RWPE1 (cell line): ENCODE measurements around the gene MAIP1.

Experiments
- CTCF ChIA-PET: fragments of 350-600 bp; sonication (Branson Sonifier 250); formaldehyde crosslinking; extraction: SDS; loops from one replicate; lab custom pipeline; 2021; lab: Yijun Ruan, JAX
- POLR2A ChIA-PET: fragments of 400-600 bp; formaldehyde crosslinking; extraction: SDS; loops from one replicate; lab custom pipeline; 2020; ENCODE audit warnings: antibody characterized with exemption; ENCODE audit not compliant: low non-redundant PET; lab: Yijun Ruan, JAX
- DNase-seq: peaks from one replicate; pipeline ENCODE4 v3.0.0; 2012; ENCODE audit warnings: low spot score
- H3K27ac ChIP-seq: fragments of 450-650 bp; 2 replicates; pipeline ENCODE4 v1.5.1; 2017
- TF ChIP-seq, protein P1 (sequence below): fragments of 450-650 bp; conservative IDR thresholded peaks from 2 replicates; pipeline ENCODE4 v1.5.1; 2017; ENCODE audit warnings: low read depth, mild to moderate bottlenecking

The MAIP1 gene

DNA sequence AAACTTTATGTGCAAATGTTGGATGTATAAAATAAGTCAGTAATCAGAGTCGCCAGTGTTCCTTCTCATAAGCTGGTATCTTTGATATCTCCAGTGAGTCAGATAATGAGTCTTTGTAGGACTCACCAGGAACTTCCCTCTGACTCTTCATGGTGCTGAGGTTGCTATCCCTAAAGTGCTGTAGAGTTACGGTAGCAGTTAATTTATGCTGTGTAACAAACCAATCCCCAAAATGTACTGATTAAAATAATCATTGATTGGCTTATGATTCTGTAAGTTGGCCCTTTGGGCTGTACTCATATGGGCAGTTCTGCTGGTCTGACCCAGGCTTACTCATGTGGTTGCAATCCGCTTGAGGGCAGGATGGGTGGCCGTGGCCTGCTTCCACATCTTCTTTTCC, 43.8 kb downstream of the MAIP1 start:
- CTCF ChIA-PET, result no interaction called here
- TF ChIP-seq, protein P1, sequence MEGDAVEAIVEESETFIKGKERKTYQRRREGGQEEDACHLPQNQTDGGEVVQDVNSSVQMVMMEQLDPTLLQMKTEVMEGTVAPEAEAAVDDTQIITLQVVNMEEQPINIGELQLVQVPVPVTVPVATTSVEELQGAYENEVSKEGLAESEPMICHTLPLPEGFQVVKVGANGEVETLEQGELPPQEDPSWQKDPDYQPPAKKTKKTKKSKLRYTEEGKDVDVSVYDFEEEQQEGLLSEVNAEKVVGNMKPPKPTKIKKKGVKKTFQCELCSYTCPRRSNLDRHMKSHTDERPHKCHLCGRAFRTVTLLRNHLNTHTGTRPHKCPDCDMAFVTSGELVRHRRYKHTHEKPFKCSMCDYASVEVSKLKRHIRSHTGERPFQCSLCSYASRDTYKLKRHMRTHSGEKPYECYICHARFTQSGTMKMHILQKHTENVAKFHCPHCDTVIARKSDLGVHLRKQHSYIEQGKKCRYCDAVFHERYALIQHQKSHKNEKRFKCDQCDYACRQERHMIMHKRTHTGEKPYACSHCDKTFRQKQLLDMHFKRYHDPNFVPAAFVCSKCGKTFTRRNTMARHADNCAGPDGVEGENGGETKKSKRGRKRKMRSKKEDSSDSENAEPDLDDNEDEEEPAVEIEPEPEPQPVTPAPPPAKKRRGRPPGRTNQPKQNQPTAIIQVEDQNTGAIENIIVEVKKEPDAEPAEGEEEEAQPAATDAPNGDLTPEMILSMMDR, result no peak
- DNase-seq, result no peak
- H3K27ac ChIP-seq, result no peak overlapping the region
- POLR2A ChIA-PET, result no interaction called here

DNA sequence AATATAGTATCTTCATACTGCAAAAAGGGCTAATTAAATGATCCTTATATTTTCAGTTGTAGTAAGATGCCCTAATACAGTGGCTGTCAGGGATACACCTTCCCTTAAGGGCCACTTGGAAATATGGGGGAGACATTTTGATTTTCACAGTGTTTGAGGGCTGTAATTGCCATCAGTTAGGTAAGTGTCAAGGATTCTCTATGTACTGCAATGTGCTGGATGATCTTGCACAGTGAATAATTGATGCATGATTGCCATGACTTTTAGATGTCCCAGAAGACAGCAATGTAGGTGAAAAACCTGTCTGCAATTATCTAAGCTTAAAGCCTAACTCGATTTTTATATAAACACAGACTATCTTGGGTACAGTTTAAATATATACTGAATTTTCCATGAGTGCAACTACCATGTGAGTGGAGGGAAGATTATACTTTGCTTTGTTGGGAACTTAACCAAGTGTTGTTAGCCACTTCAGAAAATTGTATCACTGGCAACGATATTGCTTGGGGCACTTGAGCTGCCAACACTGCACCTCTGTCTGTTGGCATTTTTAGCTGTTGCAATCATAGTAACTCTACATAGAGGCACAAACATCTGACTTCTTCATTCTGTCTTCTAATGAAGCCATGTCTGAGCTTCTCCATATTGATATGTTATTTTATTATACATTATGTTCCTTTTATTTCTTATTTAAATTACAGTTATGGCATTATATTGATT, 45.2 kb downstream of the MAIP1 start:
- TF ChIP-seq, protein P1, result no peak
- DNase-seq, result no peak
- CTCF ChIA-PET, result interaction anchor here (0.8 kb wide), 1 partner anchor 423 kb away, joined by 4 read pairs; no protein-coding TSS in a partner anchor
- POLR2A ChIA-PET, result no interaction called here
- H3K27ac ChIP-seq, result no peak overlapping the region

DNA sequence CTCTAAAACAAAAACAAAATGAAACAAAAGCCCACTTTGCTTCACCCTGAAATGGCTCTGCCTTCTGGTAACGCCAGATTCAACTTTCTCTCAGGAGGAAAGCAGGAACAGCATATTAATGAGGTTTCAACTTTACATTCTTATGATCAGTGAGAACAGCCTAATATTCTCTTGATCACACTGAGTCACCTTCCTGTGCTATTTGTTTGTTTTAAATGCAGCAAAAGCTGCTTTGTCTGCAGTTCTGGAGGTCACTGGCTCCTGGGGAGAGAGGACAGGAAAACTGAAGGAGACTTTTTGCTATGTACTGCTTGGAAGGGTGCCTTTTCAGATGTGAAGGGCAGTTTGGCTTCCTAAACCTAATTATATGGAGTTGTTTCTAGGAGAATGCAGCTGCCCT, 48.1 kb downstream of the MAIP1 start:
- TF ChIP-seq, protein P1, result no peak
- ChIA-PET CTCF (no interaction called here), POLR2A (no interaction called here)
- H3K27ac ChIP-seq, result no peak overlapping the region
- DNase-seq, result no peak

DNA sequence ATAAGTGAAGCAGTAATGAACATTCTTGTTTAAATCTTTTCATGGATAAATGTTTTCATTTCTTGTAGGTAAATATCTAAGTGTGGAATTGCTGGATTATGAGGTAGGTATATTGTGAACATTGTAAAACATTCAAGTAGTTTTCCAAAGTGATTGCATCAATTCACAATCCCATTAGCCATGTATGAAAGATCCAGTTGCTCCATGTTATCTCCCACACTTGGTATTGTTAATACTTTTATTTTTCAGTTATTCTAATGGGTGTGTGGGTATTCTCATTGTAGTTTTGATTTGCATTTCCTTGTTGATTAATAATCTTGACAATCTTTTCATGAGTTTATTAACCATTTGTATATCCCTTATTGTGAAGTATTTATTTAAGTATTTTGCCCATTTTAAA, 50.3 kb downstream of the MAIP1 start:
- no peak overlapping the region for H3K27ac ChIP-seq
- CTCF ChIA-PET, result no interaction called here
- no peak for DNase-seq
- POLR2A ChIA-PET, result no interaction called here
- TF ChIP-seq, protein P1, result no peak

DNA sequence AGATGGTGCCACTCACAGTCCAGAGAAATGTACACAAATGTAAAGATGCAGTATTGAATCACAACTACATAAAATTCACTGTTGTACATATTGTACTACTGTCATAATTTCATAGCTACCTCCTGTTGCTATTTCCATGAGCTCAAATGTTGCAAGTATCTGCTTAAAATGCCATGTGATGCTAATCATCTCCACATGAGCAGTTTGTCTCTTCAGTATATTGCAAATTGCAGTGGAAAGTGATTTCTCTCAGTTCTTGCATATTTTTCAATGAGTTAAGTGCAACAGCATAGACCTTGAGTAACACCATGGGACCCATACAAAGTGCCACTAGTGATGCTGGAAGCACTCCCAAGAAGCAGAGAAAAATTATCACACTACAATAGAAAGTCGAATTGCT, 51.9 kb downstream of the MAIP1 start:
- no peak overlapping the region for H3K27ac ChIP-seq
- POLR2A ChIA-PET, result no interaction called here
- TF ChIP-seq, protein P1, result no peak
- DNase-seq, result no peak
- CTCF ChIA-PET, result interaction anchor here (0.6 kb wide), 1 partner anchor 148 kb away, joined by 3 read pairs; no protein-coding TSS in a partner anchor

DNA sequence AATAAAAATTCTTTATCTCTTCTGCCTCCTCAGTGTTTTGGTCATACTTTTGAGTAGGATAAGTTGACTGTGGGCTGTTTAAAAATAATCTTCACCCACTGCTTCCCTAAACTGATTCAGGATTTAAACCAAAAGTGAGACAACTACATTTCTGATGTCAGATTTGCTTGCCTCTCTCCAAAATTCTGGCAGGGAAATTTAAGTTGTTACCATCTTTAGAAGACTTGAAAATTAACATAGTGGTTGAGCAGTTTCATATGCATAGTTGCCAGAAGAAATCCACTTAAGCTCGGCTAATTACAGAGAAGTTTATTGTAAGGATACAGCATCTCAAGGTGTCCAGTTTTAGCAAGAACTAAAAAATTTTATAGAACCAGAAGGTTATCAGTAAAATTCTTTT, 57.0 kb downstream of the MAIP1 start:
- ChIA-PET CTCF (no interaction called here), POLR2A (no interaction called here)
- TF ChIP-seq, protein P1, result no peak
- DNase-seq, result no peak
- H3K27ac ChIP-seq, result no peak overlapping the region
